GM19438 (cell line): ENCODE data around the gene XIRP2.
"Not testable (repeated sequence)": the region's sequence is repeated elsewhere in the genome, so short reads cannot be mapped to it uniquely, and the experiment has no call there.

Experiments used
- ATAC-seq: cut with Tn5 transposase; IDR thresholded peaks from one replicate; pipeline ENCODE4 v1.9.1; 2021; ENCODE audit warnings: low read depth; ENCODE audit not compliant: unreplicated experiment

Gene XIRP2

DNA sequence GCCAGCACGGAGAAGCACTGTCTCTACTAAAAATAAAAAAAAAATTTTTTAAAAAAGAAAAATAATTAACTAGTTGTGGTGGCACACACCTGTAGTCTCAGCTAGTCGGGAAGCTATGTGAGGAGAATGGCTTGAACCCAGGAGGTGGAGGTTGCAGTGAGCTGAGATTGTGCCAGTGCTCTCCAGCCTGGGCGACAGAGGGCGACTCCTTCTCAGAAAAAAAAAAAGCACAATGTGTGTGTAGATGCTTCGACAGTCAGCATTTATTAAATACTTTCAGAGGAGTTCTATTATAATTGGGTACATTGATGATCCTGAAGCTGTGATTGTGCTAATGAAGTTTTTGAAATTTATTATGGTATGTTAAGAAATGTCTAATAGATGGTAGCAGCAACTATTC lies 46.5 kb downstream of the XIRP2 start:
- no peak for ATAC-seq

DNA sequence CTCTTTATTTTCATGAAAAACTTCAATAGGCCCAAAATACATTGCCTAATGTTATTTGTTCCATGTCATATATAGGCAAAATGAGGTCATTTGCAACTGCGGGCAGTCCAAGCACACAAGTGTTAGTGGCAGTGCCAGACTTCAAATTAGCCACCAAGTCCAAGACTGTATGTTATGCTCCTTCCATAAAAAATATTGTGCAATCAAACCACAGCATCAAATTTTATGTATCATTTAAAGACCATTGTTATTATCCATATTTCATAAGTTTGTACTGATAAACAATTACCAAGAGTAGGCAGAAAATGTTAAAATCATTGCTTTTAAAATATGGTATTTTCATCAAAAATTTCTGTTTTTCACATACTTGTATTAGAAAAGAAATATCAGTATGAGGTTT lies 54.1 kb downstream of the XIRP2 start:
- ATAC-seq: no peak

DNA sequence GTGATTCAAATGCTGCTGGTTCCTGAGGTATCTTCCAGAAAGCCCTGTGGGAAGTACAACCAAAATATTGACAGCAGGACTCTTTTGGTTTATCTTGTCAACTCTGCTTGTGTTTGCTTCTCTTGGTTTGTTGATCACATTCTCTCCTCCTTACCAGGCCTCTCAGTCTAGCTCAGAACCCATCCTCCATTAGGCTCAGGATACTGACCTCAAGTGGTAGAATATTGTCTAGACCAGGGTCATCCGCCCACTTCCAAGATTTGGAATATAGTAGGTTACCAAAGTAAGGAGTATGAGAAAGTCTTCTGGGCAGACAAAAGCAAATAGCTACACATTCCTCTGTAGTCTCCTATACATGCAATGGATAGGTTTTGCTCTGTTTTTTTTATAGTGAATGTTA lies 56.6 kb downstream of the XIRP2 start:
- ATAC-seq: no peak

DNA sequence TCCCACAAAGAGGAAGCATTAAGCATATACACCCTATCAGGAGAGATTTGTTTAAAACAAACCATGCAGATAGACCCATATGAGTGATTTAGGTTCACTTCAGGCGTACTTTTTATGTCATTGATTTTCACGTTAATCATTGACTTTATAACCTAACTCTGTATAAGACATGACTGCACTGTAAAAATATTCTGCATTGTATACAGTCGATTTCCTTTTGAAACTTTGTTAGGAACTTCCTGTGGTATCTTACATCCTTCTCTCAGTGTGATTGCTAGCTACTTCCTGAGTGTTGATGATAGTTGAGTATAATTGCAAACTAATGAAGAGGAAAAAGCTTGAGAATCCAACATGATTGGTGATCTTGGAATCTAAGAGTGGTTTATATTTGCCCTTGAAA lies 69.4 kb downstream of the XIRP2 start:
- ATAC-seq: no peak

DNA sequence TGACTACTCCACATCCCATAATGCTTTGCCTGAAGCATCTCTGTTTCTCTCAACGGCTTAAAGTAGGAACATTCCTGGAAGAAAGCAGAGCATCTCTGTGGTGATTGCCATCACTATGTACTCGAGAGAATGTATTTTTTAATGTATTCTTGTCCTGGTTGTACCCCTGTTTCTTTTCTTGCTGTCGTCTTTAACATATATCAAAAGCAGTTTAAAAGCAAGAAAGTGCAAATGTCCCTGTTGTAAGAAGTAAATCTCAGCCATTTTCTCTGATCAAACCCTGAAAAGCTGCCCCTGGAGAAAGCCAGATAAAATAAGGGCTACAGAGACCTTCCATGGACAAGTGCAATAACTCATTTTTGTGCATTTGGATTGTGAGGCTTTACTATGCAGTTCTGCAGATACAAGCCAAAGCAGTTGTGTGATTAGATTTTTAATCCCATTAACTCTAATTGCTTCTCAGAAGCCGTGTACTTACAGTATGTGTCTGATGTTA lies 70.8 kb downstream of the XIRP2 start:
- no peak for ATAC-seq

DNA sequence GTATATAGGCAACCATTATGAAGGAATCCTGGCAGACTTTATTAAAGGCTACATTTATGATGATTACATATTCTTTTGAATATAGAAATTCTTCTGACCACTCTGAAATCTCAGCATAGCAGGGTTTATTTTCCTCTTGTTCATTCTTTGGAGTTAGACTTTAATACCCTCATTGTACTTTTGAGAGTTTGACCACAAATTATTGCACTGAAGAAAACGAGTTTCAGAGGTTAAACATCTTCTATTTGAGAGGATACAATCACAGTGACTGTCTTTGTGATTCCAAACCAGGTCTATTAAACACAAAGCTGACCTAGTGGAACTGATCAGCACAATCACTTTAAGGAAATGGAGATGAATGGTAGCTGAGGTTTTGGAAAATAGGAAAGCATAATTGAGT lies 71.3 kb downstream of the XIRP2 start:
- ATAC-seq: no peak

DNA sequence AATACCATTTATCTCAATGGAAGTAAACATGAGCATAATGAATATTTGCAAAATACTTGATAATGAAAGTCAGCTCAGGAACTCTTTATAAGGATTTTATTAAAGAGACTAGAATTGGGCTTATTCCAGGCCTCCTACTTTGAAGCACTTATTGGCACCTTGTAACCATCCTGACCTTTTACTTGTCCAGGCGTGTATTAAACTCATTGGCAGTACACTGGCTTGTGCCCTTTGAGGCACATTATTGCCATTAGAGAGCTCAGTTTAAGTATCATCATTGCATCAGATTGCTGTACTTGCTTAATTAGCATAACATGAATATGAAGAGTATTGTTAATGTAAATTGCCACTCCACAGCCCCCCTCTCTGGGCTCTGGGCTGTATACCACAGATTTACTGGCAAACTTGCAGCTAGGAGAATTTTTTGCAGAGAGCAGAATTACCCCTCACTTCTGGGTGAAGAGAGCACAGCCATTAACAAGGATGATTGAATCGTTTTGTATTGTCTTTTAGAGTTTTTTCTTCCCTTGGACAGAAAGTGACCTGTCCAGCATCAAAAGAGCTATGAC lies 72.5 kb downstream of the XIRP2 start:
- no peak for ATAC-seq

DNA sequence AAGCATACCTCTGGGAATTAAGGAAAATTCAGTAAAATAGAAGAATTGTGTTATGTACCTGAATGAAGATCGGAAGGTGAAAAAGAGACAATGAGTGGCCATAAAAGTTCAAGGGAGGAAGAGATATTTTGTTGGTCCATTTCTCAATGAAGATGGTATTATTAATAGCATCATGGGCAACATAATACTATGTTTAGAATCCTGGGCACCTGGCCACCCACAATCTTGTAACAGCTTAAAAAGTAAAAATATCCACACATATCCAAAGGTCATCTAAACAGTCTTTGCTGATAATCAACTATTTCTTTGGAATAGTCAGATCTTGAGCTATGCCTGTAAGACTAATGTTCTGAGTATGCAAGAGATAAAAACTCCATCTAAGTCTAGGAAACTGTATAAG lies 73.7 kb downstream of the XIRP2 start:
- ATAC-seq: no peak

DNA sequence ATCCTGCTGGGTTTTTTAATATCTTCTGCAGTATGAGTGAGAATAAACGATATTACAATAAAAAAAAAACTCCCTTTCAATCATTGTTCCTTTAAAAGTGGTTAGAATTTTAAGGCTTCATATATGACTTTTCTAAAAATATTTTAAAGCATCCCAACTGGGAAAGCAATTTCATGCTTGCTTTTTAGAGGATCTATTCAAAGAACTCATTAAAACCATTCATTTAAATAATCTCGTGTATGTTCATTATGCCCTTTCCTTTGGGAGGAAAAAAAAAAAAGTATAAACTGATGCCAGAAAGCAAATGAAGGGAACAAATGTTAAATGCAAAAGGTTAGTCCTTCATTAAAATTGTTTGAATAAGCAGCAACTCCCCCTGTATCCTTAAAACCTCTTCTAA lies 81.2 kb downstream of the XIRP2 start:
- ATAC-seq: no peak

DNA sequence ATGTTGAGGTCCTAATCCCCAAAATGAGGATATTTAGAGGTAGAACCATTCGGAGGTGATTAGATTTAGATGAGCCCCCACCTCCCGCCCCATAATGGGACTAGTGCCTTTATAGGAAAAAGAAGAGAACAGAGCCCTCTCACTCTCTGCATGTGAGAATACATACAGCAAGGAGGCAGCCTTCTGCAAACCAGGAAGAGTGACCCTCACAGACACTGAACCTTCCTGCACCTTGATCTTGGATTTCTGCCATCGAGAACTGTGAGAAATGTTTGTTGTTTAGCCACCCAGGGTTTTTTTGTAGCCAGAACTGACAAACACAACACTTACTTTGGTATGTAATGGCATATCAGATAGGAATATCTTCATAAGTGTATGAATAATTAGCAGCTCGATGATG lies 83.7 kb downstream of the XIRP2 start:
- no peak for ATAC-seq

DNA sequence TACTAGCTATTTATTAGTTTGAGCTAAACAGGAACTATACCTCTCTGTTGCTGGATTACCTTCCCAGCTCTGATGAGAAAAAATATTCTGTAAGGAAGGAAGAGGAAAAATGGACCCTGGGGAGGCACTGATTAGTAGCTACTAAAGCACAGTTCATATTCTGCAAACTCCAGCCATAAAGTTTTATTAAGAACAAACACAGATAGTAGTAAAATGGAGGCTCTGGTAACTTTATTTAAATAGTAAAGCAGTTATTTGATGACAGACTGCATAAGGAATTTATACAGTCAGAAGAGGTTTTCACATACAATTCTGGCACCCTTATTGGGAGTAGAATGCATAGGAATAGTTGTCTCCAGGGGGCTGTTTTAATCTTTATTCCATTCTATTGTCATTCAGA lies 84.1 kb downstream of the XIRP2 start:
- no peak for ATAC-seq

DNA sequence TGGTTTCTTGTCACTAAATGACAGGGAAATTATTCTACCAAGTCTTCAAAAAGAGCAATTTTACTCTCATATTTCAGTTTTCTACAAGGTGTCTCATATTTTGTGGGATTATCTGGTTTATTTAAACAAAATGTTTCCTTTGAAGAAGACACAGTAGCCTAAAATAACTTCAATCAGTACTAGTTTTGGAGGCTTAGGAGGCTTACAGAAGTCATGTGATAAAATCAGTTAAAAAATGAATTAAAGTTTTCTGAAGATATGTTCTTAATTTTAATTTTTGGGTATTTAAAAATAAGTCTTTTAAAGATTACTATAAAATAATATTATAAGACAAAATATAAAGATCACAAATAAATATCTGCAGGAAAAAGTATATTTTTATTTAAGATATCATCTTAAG lies 95.9 kb downstream of the XIRP2 start:
- no peak for ATAC-seq

DNA sequence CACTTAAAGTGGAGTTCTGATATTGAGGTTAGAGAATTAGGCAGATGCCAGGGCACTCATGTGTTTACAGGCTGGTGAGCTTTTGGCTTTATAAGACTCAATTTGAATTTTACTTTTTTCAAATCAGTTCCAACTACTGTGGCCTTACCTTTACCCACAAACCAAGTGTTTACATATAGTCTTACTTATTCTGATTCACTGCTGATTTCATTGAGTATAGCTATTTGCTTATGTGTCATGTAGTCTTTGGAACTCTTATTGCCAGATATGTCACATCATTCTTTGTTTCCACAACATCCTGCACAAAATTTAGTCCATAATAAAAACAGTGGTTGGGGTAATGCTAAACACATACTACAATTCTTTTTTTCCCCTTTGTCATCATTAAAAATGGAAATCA lies 96.5 kb downstream of the XIRP2 start:
- ATAC-seq: no peak

DNA sequence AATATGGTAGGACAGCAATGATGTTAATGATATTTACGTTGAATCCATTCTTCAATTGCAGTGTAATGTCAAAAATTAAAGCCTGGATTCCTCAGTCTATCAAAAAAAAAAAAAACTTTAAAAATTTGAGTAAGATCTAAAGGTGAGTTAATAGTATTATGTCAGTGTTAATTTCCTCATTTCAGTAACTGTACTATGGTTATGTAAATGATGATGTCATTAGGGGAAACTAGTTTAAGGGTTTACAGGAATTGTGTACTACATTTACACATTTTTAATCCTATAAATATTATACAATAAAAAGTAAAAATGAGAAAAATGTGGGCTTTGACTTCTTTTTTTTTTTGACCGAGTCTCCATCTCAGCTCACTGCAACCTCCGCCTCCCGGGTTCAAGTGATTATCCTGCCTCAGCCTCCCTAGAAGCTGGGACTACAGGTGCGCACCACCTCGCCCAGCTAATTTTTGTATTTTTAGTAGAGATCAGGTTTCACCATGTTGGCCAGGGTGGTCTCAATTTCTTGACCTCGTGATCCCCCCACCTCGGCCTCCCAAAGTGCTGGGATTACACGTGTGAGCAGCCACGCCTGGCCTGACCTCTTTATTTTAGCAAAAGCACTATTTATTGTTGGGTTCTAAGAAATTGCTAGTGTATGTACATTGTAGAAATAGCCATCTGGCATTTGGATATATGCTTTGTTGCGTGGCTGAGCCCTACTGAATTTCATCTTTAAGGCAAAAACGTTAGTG lies 106.5 kb downstream of the XIRP2 start:
- ATAC-seq: no peak

DNA sequence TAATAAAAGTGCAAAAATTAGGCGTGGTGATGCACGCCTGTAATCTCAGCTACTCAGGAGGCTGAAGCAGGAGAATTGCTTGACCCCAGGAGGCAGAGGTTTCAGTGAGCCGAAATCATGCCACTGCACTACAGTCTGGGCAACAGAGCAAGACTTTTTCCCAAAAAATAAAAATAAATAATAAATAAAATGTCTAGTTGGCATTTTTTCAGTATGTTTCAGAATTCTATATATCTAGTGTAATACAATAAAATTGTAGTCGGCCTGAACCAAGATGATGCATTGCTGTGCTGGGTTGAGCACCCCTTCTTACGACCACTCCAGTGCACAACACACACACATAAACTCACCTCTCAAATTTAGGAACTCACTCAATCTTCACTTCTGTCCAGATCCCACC lies 108.2 kb downstream of the XIRP2 start:
- no peak for ATAC-seq

DNA sequence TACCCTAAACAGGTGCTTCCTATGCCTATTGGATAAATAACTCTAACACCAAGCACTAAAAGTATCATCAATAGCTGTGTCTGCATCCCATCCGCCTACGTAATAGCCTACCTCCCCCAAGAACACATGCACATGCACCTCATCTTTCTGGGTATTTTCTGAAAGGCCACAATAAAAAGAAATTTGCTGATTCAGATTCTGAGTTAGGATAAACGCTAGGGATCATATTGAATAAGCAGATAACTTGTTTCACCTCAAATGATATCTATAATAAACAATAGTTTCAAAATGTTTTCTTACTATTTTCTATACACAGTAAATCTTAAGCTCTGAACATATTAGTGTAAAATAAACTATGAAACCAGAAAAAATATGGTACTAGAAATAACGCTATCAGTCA lies 112.9 kb downstream of the XIRP2 start:
- ATAC-seq: no peak

DNA sequence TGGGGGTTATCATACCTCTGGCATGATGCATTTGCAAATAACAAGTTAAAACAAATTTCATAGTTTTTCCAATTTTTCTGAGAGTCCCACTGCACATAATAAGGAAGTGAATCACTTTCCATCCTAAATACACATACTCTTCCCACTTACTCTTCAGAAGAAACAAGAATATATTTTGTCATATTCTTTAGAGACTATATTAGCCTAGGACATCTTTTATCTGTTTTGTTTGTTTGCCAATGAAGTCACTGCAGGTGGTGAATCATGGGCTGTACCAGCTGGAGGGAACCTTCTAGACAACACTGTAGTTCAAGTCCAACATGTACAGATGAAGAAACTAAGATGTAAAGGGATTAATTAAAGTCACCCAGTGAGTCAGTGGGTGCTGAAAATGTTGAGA lies 116.8 kb downstream of the XIRP2 start:
- no peak for ATAC-seq

DNA sequence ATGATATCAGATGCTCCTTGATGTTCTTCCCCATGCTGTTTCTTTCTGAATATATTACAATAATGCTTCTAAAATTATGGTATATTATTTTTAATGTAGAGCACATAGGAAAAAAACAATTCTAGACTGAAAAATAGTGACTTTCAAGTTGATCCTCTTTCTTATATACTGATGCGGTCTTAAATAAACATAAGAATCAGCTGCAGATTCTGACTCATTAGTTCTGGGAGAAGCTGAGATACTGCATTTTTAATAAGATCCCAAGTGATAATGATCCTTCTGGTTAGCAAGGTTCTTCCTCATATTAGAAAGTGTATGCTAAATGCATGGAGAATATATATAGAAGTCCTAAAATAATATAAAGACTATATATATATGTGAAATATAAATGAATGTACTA lies 124.9 kb downstream of the XIRP2 start:
- ATAC-seq: no peak

DNA sequence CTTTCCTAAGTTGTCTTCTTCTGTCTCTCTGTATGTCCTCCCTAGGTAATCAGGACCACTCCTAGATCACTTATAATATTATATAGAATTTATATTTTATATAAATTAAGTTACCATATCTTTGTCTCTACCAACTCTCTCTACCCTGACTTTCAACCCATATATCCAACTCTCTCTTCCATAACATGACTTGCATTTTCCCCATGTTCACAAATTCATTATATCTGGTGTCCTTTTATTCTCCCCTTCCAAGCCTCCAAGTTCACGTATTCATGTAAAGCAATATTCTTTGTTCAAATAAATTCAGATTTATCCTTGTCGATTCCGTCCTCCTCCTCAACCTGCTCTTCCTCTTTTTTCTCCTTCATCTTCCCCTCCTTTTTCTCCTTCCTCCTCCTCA lies 127.5 kb downstream of the XIRP2 start:
- ATAC-seq: no peak

DNA sequence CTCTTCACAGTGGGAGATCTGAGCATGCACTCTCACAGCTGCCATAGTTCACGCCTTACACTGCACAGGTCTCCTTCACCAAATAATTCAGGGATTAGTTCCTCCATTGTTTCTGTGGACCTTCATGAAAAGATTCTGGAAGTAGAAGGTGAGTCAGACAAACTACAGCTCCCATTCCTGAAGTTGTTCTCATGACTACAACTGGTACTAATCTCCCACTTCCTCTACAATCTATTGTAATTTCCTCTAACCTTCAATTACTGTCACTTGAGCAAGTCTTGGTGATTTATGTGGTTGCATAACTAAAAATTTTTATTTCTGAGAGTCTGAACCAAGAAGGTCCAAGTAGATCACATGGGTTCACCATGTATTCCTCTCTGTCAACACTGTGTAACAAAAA lies 128.7 kb downstream of the XIRP2 start:
- no peak for ATAC-seq

DNA sequence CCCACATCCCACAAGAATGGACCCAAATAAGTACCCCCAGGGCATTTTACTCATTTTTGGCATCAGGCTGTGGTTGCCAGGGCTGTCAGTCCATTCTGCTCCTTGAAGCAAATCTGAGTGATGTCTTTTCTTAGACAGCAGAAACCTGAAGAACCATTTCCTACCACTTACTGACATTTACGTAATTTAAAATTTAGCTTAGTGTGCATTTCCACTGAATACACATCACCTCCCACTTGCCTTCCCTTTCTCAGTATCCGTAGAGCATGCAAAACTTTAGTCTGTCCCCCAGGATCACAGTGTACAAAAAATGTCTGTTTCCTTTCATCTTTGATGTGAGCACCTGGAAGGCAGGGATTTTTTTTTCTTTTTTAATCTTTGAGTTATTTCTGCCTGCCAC lies 130.3 kb downstream of the XIRP2 start:
- no peak for ATAC-seq

DNA sequence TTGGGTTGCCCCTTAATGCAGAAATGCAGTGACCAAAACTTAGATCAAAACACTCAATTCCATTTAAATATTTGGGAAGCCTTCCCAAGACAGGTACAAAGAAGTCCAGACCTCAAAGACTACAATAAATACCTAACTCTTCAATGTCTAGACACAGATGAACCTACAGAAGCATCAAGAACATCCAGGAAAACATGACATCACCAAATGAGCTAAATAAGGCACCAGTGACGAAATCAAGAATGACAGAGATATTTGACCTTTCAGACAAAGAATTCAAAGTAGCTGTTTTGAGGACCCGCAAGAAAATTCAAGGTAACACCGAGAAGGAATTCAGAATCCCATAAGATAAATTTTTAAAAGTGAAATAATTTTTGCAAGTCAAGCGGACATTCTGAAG lies 140.2 kb downstream of the XIRP2 start:
- ATAC-seq: no peak

DNA sequence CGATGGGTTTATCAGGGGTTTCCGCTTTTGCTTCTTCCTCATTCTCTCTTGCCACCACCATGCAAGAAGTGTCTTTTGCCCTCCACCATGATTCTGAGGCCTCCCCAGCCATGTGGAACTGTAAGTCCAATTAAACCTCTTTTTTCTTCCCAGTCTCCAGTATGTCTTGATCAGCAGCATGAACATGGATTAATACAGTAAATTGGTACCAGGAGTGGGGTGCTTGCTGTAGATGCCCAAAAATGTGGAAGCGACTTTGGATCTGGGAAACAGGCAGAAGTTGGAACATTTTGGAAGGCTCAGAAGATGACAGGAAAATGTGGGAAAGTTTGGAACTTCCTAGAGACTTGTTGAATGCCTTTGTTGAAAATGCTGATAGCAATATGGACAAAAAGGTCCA lies 146.7 kb downstream of the XIRP2 start:
- ATAC-seq: not testable (repeated sequence)
